ENCODE measurements around the gene NRL. TPM values are rescaled to one million over a fixed set of nuclear protein-coding genes. Genes with fewer than 3 reads are reported as not detected.

The NRL gene
- polyA plus RNA-seq, 1 donor (not counting 4 experiments of a cell fraction or from before 2014, with no cell fraction given) = 0.29 TPM

GRCh38 chr14:24072881-24073877 lies 41.6 kb downstream of the NRL start:
- no peak for FAIRE-seq
- dilution Hi-C loops (cut with MboI; ENCODE audit: extremely low pct_ligation_motif_present, low sequenced_read_pairs) = no loop called here
- TF ChIP-seq CTCF (optimal IDR thresholded peaks at IDR 0.05 in 1 of 3, IDR thresholded peaks at IDR 0.05 in 1 of 3, conservative IDR thresholded peaks at IDR 0.05 in 1 of 3; ENCODE audit: extremely low read depth in 1 of 3, insufficient read depth in 2 of 3, low read length in 3 of 3) (no peak), EZH2 (IDR thresholded peaks at IDR 0.05; ENCODE audit: low read length) (no peak)

GRCh38 chr14:24072436-24072835 lies 42.3 kb downstream of the NRL start:
- no peak overlapping the region for H3K9ac ChIP-seq (ENCODE audit: control insufficient read depth, extremely low read depth, insufficient read depth, low read length)
- no peak for TF ChIP-seq EZH2 (IDR thresholded peaks at IDR 0.05; ENCODE audit: low read length)
- H3K9me1 ChIP-seq (ENCODE audit: control insufficient read depth, extremely low read depth, insufficient read depth, low read length) = no peaks in the 10 kb centered on the region
- H3K4me3 ChIP-seq (ENCODE audit: control insufficient read depth in 2 of 3, extremely low read depth in 1 of 3, insufficient read depth in 2 of 3, low read depth in 1 of 3, low read length in 3 of 3) = no peak overlapping the region
- no peaks in the 10 kb centered on the region for H3K79me2 ChIP-seq (ENCODE audit: control insufficient read depth, insufficient read depth, low read length)
- no peaks in the 10 kb centered on the region for H4K20me1 ChIP-seq (ENCODE audit: control insufficient read depth, extremely low read depth, insufficient read depth, low read length)
- H3K27me3 ChIP-seq (ENCODE audit: control insufficient read depth, extremely low read depth, insufficient read depth, low read length) = peaks cover 32% of the 10 kb centered on the region
- H3K36me3 ChIP-seq (ENCODE audit: control insufficient read depth in 2 of 2, extremely low read depth in 1 of 2, insufficient read depth in 2 of 2, low read length in 2 of 2) = no peaks in the 10 kb centered on the region
- dilution Hi-C loops (cut with MboI; ENCODE audit: extremely low pct_ligation_motif_present, low sequenced_read_pairs) = no loop called here
- no peak overlapping the region for H3K4me2 ChIP-seq (ENCODE audit: control insufficient read depth, extremely low read depth, insufficient read depth, low read depth, low read length)
- no peak overlapping the region for H3K27ac ChIP-seq (ENCODE audit: control insufficient read depth, insufficient read depth, low read length)
- no peak for FAIRE-seq
- no peaks in the 10 kb centered on the region for H3K4me1 ChIP-seq (ENCODE audit: control insufficient read depth, extremely low read depth, insufficient read depth, low read length)
- no peak for DNase-seq (ENCODE audit: low read depth, low spot score)
- no peak overlapping the region for H2AFZ ChIP-seq (ENCODE audit: control insufficient read depth, low read length)
- H3K9me3 ChIP-seq (ENCODE audit: control insufficient read depth, low read depth, low read length) = no peaks in the 10 kb centered on the region

More at GRCh38 chr14:24072881-24073877, 41.6 kb downstream of the NRL start:
- Histone ChIP-seq H3K36me3 (ENCODE audit: control insufficient read depth in 2 of 2, extremely low read depth in 1 of 2, insufficient read depth in 2 of 2, low read length in 2 of 2) (no peaks in the 10 kb centered on the region), H3K4me2 (ENCODE audit: control insufficient read depth, extremely low read depth, insufficient read depth, low read depth, low read length) (no peak overlapping the region), H3K4me1 (ENCODE audit: control insufficient read depth, extremely low read depth, insufficient read depth, low read length) (no peaks in the 10 kb centered on the region), H3K9ac (ENCODE audit: control insufficient read depth, extremely low read depth, insufficient read depth, low read length) (no peak overlapping the region), H3K4me3 (ENCODE audit: control insufficient read depth in 2 of 3, extremely low read depth in 1 of 3, insufficient read depth in 2 of 3, low read depth in 1 of 3, low read length in 3 of 3) (no peak overlapping the region), H4K20me1 (ENCODE audit: control insufficient read depth, extremely low read depth, insufficient read depth, low read length) (no peaks in the 10 kb centered on the region), H3K9me1 (ENCODE audit: control insufficient read depth, extremely low read depth, insufficient read depth, low read length) (no peaks in the 10 kb centered on the region), H3K27ac (ENCODE audit: control insufficient read depth, insufficient read depth, low read length) (no peak overlapping the region), H2AFZ (ENCODE audit: control insufficient read depth, low read length) (no peak overlapping the region), H3K9me3 (ENCODE audit: control insufficient read depth, low read depth, low read length) (no peaks in the 10 kb centered on the region), H3K27me3 (ENCODE audit: control insufficient read depth, extremely low read depth, insufficient read depth, low read length) (peaks cover 27% of the 10 kb centered on the region), H3K79me2 (ENCODE audit: control insufficient read depth, insufficient read depth, low read length) (no peaks in the 10 kb centered on the region)
- no peak for DNase-seq (ENCODE audit: low read depth, low spot score)

Measured in keratinocyte (primary cell).